ENCODE measurements around the gene TTN. TPM values are rescaled to one million over a fixed set of nuclear protein-coding genes. Genes with fewer than 3 reads are reported as not detected.

The TTN gene
- total and polyA plus RNA-seq, 10 of the 15 experiments (the other 5 are each of a cell fraction or from before 2014, with no cell fraction given) = 0.15 to 9.0 (median 1.8) TPM

DNA sequence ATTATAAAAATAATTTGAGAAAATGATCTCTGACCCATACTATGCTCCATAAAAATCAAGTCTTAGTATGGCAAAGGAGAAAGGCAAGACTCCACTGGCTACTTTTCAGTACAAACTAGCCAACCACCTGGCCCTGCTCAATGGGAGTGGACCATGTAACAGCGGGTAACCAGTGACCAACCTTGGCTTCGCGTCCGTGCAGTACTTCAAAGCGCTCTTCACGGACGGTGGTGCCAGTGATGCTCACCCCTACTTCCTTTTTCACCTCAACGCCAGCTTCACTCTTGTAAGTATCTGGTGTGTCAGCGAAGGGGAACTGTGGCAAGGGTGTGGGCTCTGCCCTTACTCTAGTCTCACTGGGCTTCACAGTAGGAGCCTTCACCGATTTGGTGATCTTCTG is 23.3 kb downstream of the TTN start:
- Histone ChIP-seq H3K4me1 (ENCODE audit: control insufficient read depth, insufficient read depth, low read length) (no peaks in the 10 kb centered on the region), H4K20me1 (ENCODE audit: control insufficient read depth, insufficient read depth) (no peaks in the 10 kb centered on the region), H3K27ac (ENCODE audit: control insufficient read depth, insufficient read depth) (no peak overlapping the region), H3K79me2 (ENCODE audit: control insufficient read depth, insufficient read depth, low read length) (no peaks in the 10 kb centered on the region), H3K36me3 (ENCODE audit: control insufficient read depth in 2 of 2, insufficient read depth in 2 of 2, low read length in 1 of 2) (peaks cover 0 to 2% of the 10 kb centered on the region in 2 experiments; a peak in 1 of 4 replicates), H3K4me3 (no peak overlapping the region), H3K9me3 (replicated peaks; ENCODE audit: control insufficient read depth, insufficient read depth, low read length) (no peaks in the 10 kb centered on the region), H2AFZ (ENCODE audit: control insufficient read depth, low read depth, low read length) (no peak overlapping the region), H3K27me3 (replicated peaks in 1 of 2; ENCODE audit: control insufficient read depth in 2 of 2, insufficient read depth in 2 of 2, low read length in 1 of 2) (no peaks in the 10 kb centered on the region), H3K9ac (ENCODE audit: control insufficient read depth, insufficient read depth, low read length) (no peak overlapping the region), H3K4me2 (ENCODE audit: control insufficient read depth, insufficient read depth) (no peak overlapping the region)
- ChIA-PET SMC1A (ENCODE audit: uncharacterized antibody, unreplicated experiment) (interaction anchor here (0.7 to 1.4 kb wide), 3 partner anchors 17 to 346 kb away, joined by 3 read pairs; no protein-coding TSS in a partner anchor), CTCF (interaction anchor here (1.0 to 1.2 kb wide), 6 partner anchors 12 to 237 kb away, joined by 3 to 7 read pairs (median 4); no protein-coding TSS in a partner anchor), RAD21 (ENCODE audit: unreplicated experiment) (interaction anchor here (0.9 to 1.0 kb wide), 2 partner anchors 12 to 22 kb away, joined by 4 read pairs; no protein-coding TSS in a partner anchor), POLR2A (no interaction called here)
- in situ Hi-C loops (cut with MboI) (no loop called here), intact Hi-C loops (cut with micrococcal nuclease; ENCODE audit: unreplicated experiment) (no loop called here)
- no peak for TF ChIP-seq ZSCAN29 (IDR thresholded peaks at IDR 0.05)
- TF ChIP-seq, protein P1, sequence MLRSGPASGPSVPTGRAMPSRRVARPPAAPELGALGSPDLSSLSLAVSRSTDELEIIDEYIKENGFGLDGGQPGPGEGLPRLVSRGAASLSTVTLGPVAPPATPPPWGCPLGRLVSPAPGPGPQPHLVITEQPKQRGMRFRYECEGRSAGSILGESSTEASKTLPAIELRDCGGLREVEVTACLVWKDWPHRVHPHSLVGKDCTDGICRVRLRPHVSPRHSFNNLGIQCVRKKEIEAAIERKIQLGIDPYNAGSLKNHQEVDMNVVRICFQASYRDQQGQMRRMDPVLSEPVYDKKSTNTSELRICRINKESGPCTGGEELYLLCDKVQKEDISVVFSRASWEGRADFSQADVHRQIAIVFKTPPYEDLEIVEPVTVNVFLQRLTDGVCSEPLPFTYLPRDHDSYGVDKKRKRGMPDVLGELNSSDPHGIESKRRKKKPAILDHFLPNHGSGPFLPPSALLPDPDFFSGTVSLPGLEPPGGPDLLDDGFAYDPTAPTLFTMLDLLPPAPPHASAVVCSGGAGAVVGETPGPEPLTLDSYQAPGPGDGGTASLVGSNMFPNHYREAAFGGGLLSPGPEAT (IDR thresholded peaks at IDR 0.05; ENCODE audit: low read depth) = no peak
- TF ChIP-seq, protein P2, sequence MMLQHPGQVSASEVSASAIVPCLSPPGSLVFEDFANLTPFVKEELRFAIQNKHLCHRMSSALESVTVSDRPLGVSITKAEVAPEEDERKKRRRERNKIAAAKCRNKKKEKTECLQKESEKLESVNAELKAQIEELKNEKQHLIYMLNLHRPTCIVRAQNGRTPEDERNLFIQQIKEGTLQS (IDR thresholded peaks at IDR 0.05; ENCODE audit: borderline replicate concordance, extremely low read depth, low read depth, low read length) = no peak
- TF ChIP-seq ZZZ3 (IDR thresholded peaks at IDR 0.05; ENCODE audit: control insufficient read depth, insufficient read length, low read depth) = no peak
- no peak for TF ChIP-seq GABPA (IDR thresholded peaks at IDR 0.05; ENCODE audit: low read depth)
- no peak for TF ChIP-seq ATF7 (IDR thresholded peaks at IDR 0.05; ENCODE audit: low read depth)
- no peak for TF ChIP-seq PML (IDR thresholded peaks at IDR 0.05; ENCODE audit: low read length)
- TF ChIP-seq ZNF274 (IDR thresholded peaks at IDR 0.05; ENCODE audit: insufficient read depth, insufficient read length) = no peak
- TF ChIP-seq, protein P3, sequence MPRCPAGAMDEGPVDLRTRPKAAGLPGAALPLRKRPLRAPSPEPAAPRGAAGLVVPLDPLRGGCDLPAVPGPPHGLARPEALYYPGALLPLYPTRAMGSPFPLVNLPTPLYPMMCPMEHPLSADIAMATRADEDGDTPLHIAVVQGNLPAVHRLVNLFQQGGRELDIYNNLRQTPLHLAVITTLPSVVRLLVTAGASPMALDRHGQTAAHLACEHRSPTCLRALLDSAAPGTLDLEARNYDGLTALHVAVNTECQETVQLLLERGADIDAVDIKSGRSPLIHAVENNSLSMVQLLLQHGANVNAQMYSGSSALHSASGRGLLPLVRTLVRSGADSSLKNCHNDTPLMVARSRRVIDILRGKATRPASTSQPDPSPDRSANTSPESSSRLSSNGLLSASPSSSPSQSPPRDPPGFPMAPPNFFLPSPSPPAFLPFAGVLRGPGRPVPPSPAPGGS (IDR thresholded peaks at IDR 0.05; ENCODE audit: borderline replicate concordance, insufficient read depth, low read depth, low read length, poor library complexity, severe bottlenecking) = no peak
- TF ChIP-seq RUNX3 (IDR thresholded peaks at IDR 0.05; ENCODE audit: low read length) = no peak
- no peak for TF ChIP-seq KAT2A (conservative IDR thresholded peaks at IDR 0.05; ENCODE audit: control insufficient read depth, low read depth, low read length)
- no peak for TF ChIP-seq SIX5 (IDR thresholded peaks at IDR 0.05; ENCODE audit: low read depth, low read length, severe bottlenecking)
- no peak for TF ChIP-seq NRF1 (conservative IDR thresholded peaks at IDR 0.05; ENCODE audit: low read depth, low read length)
- no peak for TF ChIP-seq RFX5 (IDR thresholded peaks at IDR 0.05; ENCODE audit: low read depth, low read length)
- no peak for TF ChIP-seq IKZF2 (IDR thresholded peaks at IDR 0.05)
- TF ChIP-seq ZNF622 (IDR thresholded peaks at IDR 0.05) = no peak
- BruUV-seq (replicated peaks) = no TSS peak
- FAIRE-seq (no peak), ATAC-seq (no peak), DNase-seq (ENCODE audit: low read depth, low spot score) (no peak)
- WGBS (ENCODE audit: insufficient coverage, insufficient replicate concordance, low lambda C conversion rate, missing lambda C conversion rate) = 83% methylated on average over 10 of the region's 10 CpGs

Measured in GM12878 (cell line).